GM18909 (cell line): ENCODE data around the gene CLCN3.
"Not testable (repeated sequence)": the region's sequence is repeated elsewhere in the genome, so short reads cannot be mapped to it uniquely, and the experiment has no call there.

Experiments
- ATAC-seq: cut with Tn5 transposase; IDR thresholded peaks from one replicate; pipeline ENCODE4 v1.9.1; 2021; ENCODE audit warnings: mild to moderate bottlenecking; ENCODE audit not compliant: unreplicated experiment, poor library complexity

The CLCN3 gene

GRCh38 chr4:169616846-169617245 lies 3.5 kb upstream of the CLCN3 start:
- no peak for ATAC-seq

- no peak for ATAC-seq
Observed at GRCh38 chr4:169617306-169617705, 3.1 kb upstream of the CLCN3 start.

GRCh38 chr4:169618286-169618685 lies 2.1 kb upstream of the CLCN3 start:
- no peak for ATAC-seq

- ATAC-seq, result no peak
Observed at GRCh38 chr4:169618986-169619385, 1.4 kb upstream of the CLCN3 start.

GRCh38 chr4:169619518-169619957 lies 840 bp upstream of the CLCN3 start:
- ATAC-seq, result peak; percentile 52

GRCh38 chr4:169620880-169621248 lies 486 bp downstream of the CLCN3 start:
- ATAC-seq, result no peak

- ATAC-seq, result peak; percentile 17
Observed at GRCh38 chr4:169621731-169622492, 1.5 kb downstream of the CLCN3 start.

- ATAC-seq, result no peak
Observed at GRCh38 chr4:169622566-169622965, 2.2 kb downstream of the CLCN3 start.

- ATAC-seq, result not testable (repeated sequence)
Observed at GRCh38 chr4:169624012-169624411, 3.6 kb downstream of the CLCN3 start.

- ATAC-seq, result no peak
Observed at GRCh38 chr4:169625886-169626285, 5.5 kb downstream of the CLCN3 start.

GRCh38 chr4:169626331-169627282 lies 6.2 kb downstream of the CLCN3 start:
- ATAC-seq, result peak; percentile 38

GRCh38 chr4:169627307-169627706 lies 6.9 kb downstream of the CLCN3 start:
- peak; percentile 73 for ATAC-seq

- ATAC-seq, result no peak
Observed at GRCh38 chr4:169628579-169628978, 8.2 kb downstream of the CLCN3 start.

- no peak for ATAC-seq
Observed at GRCh38 chr4:169630069-169630468, 9.7 kb downstream of the CLCN3 start.

GRCh38 chr4:169632896-169633295 lies 12.5 kb downstream of the CLCN3 start:
- no peak for ATAC-seq

GRCh38 chr4:169634975-169635374 lies 14.6 kb downstream of the CLCN3 start:
- no peak for ATAC-seq

- ATAC-seq, result no peak
Observed at GRCh38 chr4:169640261-169640870, 20.0 kb downstream of the CLCN3 start.

GRCh38 chr4:169644802-169645201 lies 24.4 kb downstream of the CLCN3 start:
- no peak for ATAC-seq

- ATAC-seq, result no peak
Observed at GRCh38 chr4:169645627-169646026, 25.2 kb downstream of the CLCN3 start.

- no peak for ATAC-seq
Observed at GRCh38 chr4:169649545-169650226, 29.3 kb downstream of the CLCN3 start.
